ENCODE results near the gene SCAP.
"Not testable (repeated sequence)": the region's sequence is repeated elsewhere in the genome, so short reads cannot be mapped to it uniquely, and the experiment has no call there.

The SCAP gene

GRCh38 chr3:47512416-47513124 is 36.8 kb upstream of the SCAP start:
- peaks cover 4 to 5% of the 10 kb centered on the region in 2 donors for H3K4me1 ChIP-seq (ENCODE audit: control insufficient read depth in 2 of 2, insufficient read depth in 2 of 2, low read length in 2 of 2)
- peak overlapping the region; percentile 89 to 96 for H3K4me3 ChIP-seq (ENCODE audit: low read length in 2 of 2)
- H3K27ac ChIP-seq (ENCODE audit: low read depth in 2 of 2, low read length in 2 of 2): peak overlapping the region; percentile 96 to 99
- no peaks in the 10 kb centered on the region for H3K9me3 ChIP-seq (ENCODE audit: control insufficient read depth in 2 of 2, low read length in 2 of 2)
- H3K27me3 ChIP-seq (ENCODE audit: control insufficient read depth in 2 of 2, insufficient read depth in 2 of 2, low read length in 2 of 2): no peaks in the 10 kb centered on the region
- peak overlapping the region; percentile 80 to 84 for H3K9ac ChIP-seq (ENCODE audit: low read depth in 1 of 2, low read length in 2 of 2)
- H3K36me3 ChIP-seq (ENCODE audit: control insufficient read depth in 2 of 2, insufficient read depth in 2 of 2, low read length in 2 of 2): peaks cover 0 to 17% of the 10 kb centered on the region in 2 donors

GRCh38 chr3:47505267-47505666 is 29.5 kb upstream of the SCAP start:
- H3K4me1 ChIP-seq (ENCODE audit: control insufficient read depth in 2 of 2, insufficient read depth in 2 of 2, low read length in 2 of 2); H3K4me3 ChIP-seq (ENCODE audit: low read length in 2 of 2); H3K9ac ChIP-seq (ENCODE audit: low read depth in 1 of 2, low read length in 2 of 2); H3K27me3 ChIP-seq (ENCODE audit: control insufficient read depth in 2 of 2, insufficient read depth in 2 of 2, low read length in 2 of 2); H3K27ac ChIP-seq (ENCODE audit: low read depth in 2 of 2, low read length in 2 of 2); H3K9me3 ChIP-seq (ENCODE audit: control insufficient read depth in 2 of 2, low read length in 2 of 2): not testable (repeated sequence)
- H3K36me3 ChIP-seq (ENCODE audit: control insufficient read depth in 2 of 2, insufficient read depth in 2 of 2, low read length in 2 of 2): peaks cover 22 to 48% of the 10 kb centered on the region in 2 donors

- Histone ChIP-seq H3K27me3 (ENCODE audit: control insufficient read depth in 2 of 2, insufficient read depth in 2 of 2, low read length in 2 of 2) (no peaks in the 10 kb centered on the region), H3K9ac (ENCODE audit: low read depth in 1 of 2, low read length in 2 of 2) (no peak overlapping the region), H3K4me3 (ENCODE audit: low read length in 2 of 2) (no peak overlapping the region), H3K9me3 (ENCODE audit: control insufficient read depth in 2 of 2, low read length in 2 of 2) (no peaks in the 10 kb centered on the region), H3K36me3 (ENCODE audit: control insufficient read depth in 2 of 2, insufficient read depth in 2 of 2, low read length in 2 of 2) (peaks cover 22 to 46% of the 10 kb centered on the region in 2 donors), H3K27ac (ENCODE audit: low read depth in 2 of 2, low read length in 2 of 2) (no peak overlapping the region), H3K4me1 (ENCODE audit: control insufficient read depth in 2 of 2, insufficient read depth in 2 of 2, low read length in 2 of 2) (no peaks in the 10 kb centered on the region)
These were observed 28.4 kb upstream of the SCAP start for GRCh38 chr3:47504113-47504512.

GRCh38 chr3:47503033-47503432 is 27.3 kb upstream of the SCAP start:
- no peaks in the 10 kb centered on the region for H3K4me1 ChIP-seq (ENCODE audit: control insufficient read depth in 2 of 2, insufficient read depth in 2 of 2, low read length in 2 of 2)
- H3K4me3 ChIP-seq (ENCODE audit: low read length in 2 of 2): no peak overlapping the region
- H3K27me3 ChIP-seq (ENCODE audit: control insufficient read depth in 2 of 2, insufficient read depth in 2 of 2, low read length in 2 of 2): no peaks in the 10 kb centered on the region
- peaks cover 29 to 56% of the 10 kb centered on the region in 2 donors for H3K36me3 ChIP-seq (ENCODE audit: control insufficient read depth in 2 of 2, insufficient read depth in 2 of 2, low read length in 2 of 2)
- H3K27ac ChIP-seq (ENCODE audit: low read depth in 2 of 2, low read length in 2 of 2): no peak overlapping the region
- H3K9me3 ChIP-seq (ENCODE audit: control insufficient read depth in 2 of 2, low read length in 2 of 2): no peaks in the 10 kb centered on the region
- H3K9ac ChIP-seq (ENCODE audit: low read depth in 1 of 2, low read length in 2 of 2): no peak overlapping the region

- Histone ChIP-seq H3K27me3 (ENCODE audit: control insufficient read depth in 2 of 2, insufficient read depth in 2 of 2, low read length in 2 of 2) (no peaks in the 10 kb centered on the region), H3K4me3 (ENCODE audit: low read length in 2 of 2) (no peak overlapping the region), H3K4me1 (ENCODE audit: control insufficient read depth in 2 of 2, insufficient read depth in 2 of 2, low read length in 2 of 2) (no peaks in the 10 kb centered on the region), H3K27ac (ENCODE audit: low read depth in 2 of 2, low read length in 2 of 2) (no peak overlapping the region), H3K9ac (ENCODE audit: low read depth in 1 of 2, low read length in 2 of 2) (no peak overlapping the region), H3K9me3 (ENCODE audit: control insufficient read depth in 2 of 2, low read length in 2 of 2) (no peaks in the 10 kb centered on the region), H3K36me3 (ENCODE audit: control insufficient read depth in 2 of 2, insufficient read depth in 2 of 2, low read length in 2 of 2) (peaks cover 31 to 49% of the 10 kb centered on the region in 2 donors)
These were observed 21.2 kb upstream of the SCAP start for GRCh38 chr3:47496892-47497291.

GRCh38 chr3:47495886-47496285 is 20.1 kb upstream of the SCAP start:
- peaks cover 23 to 41% of the 10 kb centered on the region in 2 donors for H3K36me3 ChIP-seq (ENCODE audit: control insufficient read depth in 2 of 2, insufficient read depth in 2 of 2, low read length in 2 of 2)

GRCh38 chr3:47495111-47495510 is 19.4 kb upstream of the SCAP start:
- H3K27me3 ChIP-seq (ENCODE audit: control insufficient read depth in 2 of 2, insufficient read depth in 2 of 2, low read length in 2 of 2): no peaks in the 10 kb centered on the region
- H3K27ac ChIP-seq (ENCODE audit: low read depth in 2 of 2, low read length in 2 of 2): no peak overlapping the region
- H3K9ac ChIP-seq (ENCODE audit: low read depth in 1 of 2, low read length in 2 of 2): no peak overlapping the region
- no peak overlapping the region for H3K4me3 ChIP-seq (ENCODE audit: low read length in 2 of 2)
- H3K9me3 ChIP-seq (ENCODE audit: control insufficient read depth in 2 of 2, low read length in 2 of 2): no peaks in the 10 kb centered on the region
- peaks cover 17 to 34% of the 10 kb centered on the region in 2 donors for H3K36me3 ChIP-seq (ENCODE audit: control insufficient read depth in 2 of 2, insufficient read depth in 2 of 2, low read length in 2 of 2)
- no peaks in the 10 kb centered on the region for H3K4me1 ChIP-seq (ENCODE audit: control insufficient read depth in 2 of 2, insufficient read depth in 2 of 2, low read length in 2 of 2)

More at GRCh38 chr3:47495886-47496285, 20.1 kb upstream of the SCAP start:
- Histone ChIP-seq H3K27me3 (ENCODE audit: control insufficient read depth in 2 of 2, insufficient read depth in 2 of 2, low read length in 2 of 2) (no peaks in the 10 kb centered on the region), H3K9ac (ENCODE audit: low read depth in 1 of 2, low read length in 2 of 2) (no peak overlapping the region), H3K9me3 (ENCODE audit: control insufficient read depth in 2 of 2, low read length in 2 of 2) (no peaks in the 10 kb centered on the region), H3K4me1 (ENCODE audit: control insufficient read depth in 2 of 2, insufficient read depth in 2 of 2, low read length in 2 of 2) (no peaks in the 10 kb centered on the region), H3K27ac (ENCODE audit: low read depth in 2 of 2, low read length in 2 of 2) (no peak overlapping the region), H3K4me3 (ENCODE audit: low read length in 2 of 2) (no peak overlapping the region)

- no peaks in the 10 kb centered on the region for H3K27me3 ChIP-seq (ENCODE audit: control insufficient read depth in 2 of 2, insufficient read depth in 2 of 2, low read length in 2 of 2)
- no peak overlapping the region for H3K4me3 ChIP-seq (ENCODE audit: low read length in 2 of 2)
- no peaks in the 10 kb centered on the region for H3K9me3 ChIP-seq (ENCODE audit: control insufficient read depth in 2 of 2, low read length in 2 of 2)
- H3K4me1 ChIP-seq (ENCODE audit: control insufficient read depth in 2 of 2, insufficient read depth in 2 of 2, low read length in 2 of 2): no peaks in the 10 kb centered on the region
- no peak overlapping the region for H3K27ac ChIP-seq (ENCODE audit: low read depth in 2 of 2, low read length in 2 of 2)
- no peak overlapping the region for H3K9ac ChIP-seq (ENCODE audit: low read depth in 1 of 2, low read length in 2 of 2)
- peaks cover 4 to 13% of the 10 kb centered on the region in 2 donors for H3K36me3 ChIP-seq (ENCODE audit: control insufficient read depth in 2 of 2, insufficient read depth in 2 of 2, low read length in 2 of 2)
These were observed 16.0 kb upstream of the SCAP start for GRCh38 chr3:47491777-47492176.

- no peaks in the 10 kb centered on the region for H3K27me3 ChIP-seq (ENCODE audit: control insufficient read depth in 2 of 2, insufficient read depth in 2 of 2, low read length in 2 of 2)
- no peak overlapping the region for H3K27ac ChIP-seq (ENCODE audit: low read depth in 2 of 2, low read length in 2 of 2)
- H3K9me3 ChIP-seq (ENCODE audit: control insufficient read depth in 2 of 2, low read length in 2 of 2): no peaks in the 10 kb centered on the region
- no peak overlapping the region for H3K9ac ChIP-seq (ENCODE audit: low read depth in 1 of 2, low read length in 2 of 2)
- H3K4me3 ChIP-seq (ENCODE audit: low read length in 2 of 2): no peak overlapping the region
- H3K4me1 ChIP-seq (ENCODE audit: control insufficient read depth in 2 of 2, insufficient read depth in 2 of 2, low read length in 2 of 2): no peaks in the 10 kb centered on the region
- peaks cover 4 to 11% of the 10 kb centered on the region in 2 donors for H3K36me3 ChIP-seq (ENCODE audit: control insufficient read depth in 2 of 2, insufficient read depth in 2 of 2, low read length in 2 of 2)
These were observed 15.4 kb upstream of the SCAP start for GRCh38 chr3:47491186-47491585.

- Histone ChIP-seq H3K27ac (ENCODE audit: low read depth in 2 of 2, low read length in 2 of 2) (no peak overlapping the region), H3K36me3 (ENCODE audit: control insufficient read depth in 2 of 2, insufficient read depth in 2 of 2, low read length in 2 of 2) (no peaks in the 10 kb centered on the region), H3K4me3 (ENCODE audit: low read length in 2 of 2) (no peak overlapping the region), H3K27me3 (ENCODE audit: control insufficient read depth in 2 of 2, insufficient read depth in 2 of 2, low read length in 2 of 2) (no peaks in the 10 kb centered on the region), H3K4me1 (ENCODE audit: control insufficient read depth in 2 of 2, insufficient read depth in 2 of 2, low read length in 2 of 2) (no peaks in the 10 kb centered on the region), H3K9me3 (ENCODE audit: control insufficient read depth in 2 of 2, low read length in 2 of 2) (no peaks in the 10 kb centered on the region), H3K9ac (ENCODE audit: low read depth in 1 of 2, low read length in 2 of 2) (no peak overlapping the region)
These were observed 11.5 kb upstream of the SCAP start for GRCh38 chr3:47487265-47487664.

Measured in mucosa of rectum (tissue), 2 donors.